Measurements from ENCODE around the gene RASGRP2. TPM values are rescaled to one million over a fixed set of nuclear protein-coding genes. Genes with fewer than 3 reads are reported as not detected.

Gene RASGRP2
- total RNA-seq, 1 experiment from 2014 or later: 4.0 TPM

GRCh38 chr11:64716473-64717267 is 27.3 kb downstream of the RASGRP2 start:
- peaks cover 20% of the 10 kb centered on the region for H3K4me1 ChIP-seq (ENCODE audit: low read length)
- H3K9me3 ChIP-seq (ENCODE audit: low read length): no peaks in the 10 kb centered on the region
- H3K9me2 ChIP-seq (replicated peaks; ENCODE audit: insufficient read depth, low read length): no peaks in the 10 kb centered on the region
- H3K36me3 ChIP-seq (ENCODE audit: insufficient read depth, low read length): no peaks in the 10 kb centered on the region
- H3K9ac ChIP-seq (ENCODE audit: low read length): no peak overlapping the region
- H3K27me3 ChIP-seq (ENCODE audit: low read length): no peaks in the 10 kb centered on the region
- H2AFZ ChIP-seq (ENCODE audit: low read length): no peak overlapping the region
- no peak overlapping the region for H3K27ac ChIP-seq (ENCODE audit: low read length)
- no peaks in the 10 kb centered on the region for H3K79me2 ChIP-seq (ENCODE audit: low read length)
- H3K4me3 ChIP-seq (ENCODE audit: low read length): no peak overlapping the region
- H4K20me1 ChIP-seq (ENCODE audit: insufficient read depth, low read depth, low read length): no peaks in the 10 kb centered on the region
- no peak for DNase-seq
- no peak overlapping the region for H3K4me2 ChIP-seq (ENCODE audit: low read depth, low read length, poor library complexity, severe bottlenecking)

- no peaks in the 10 kb centered on the region for H3K9me2 ChIP-seq (replicated peaks; ENCODE audit: insufficient read depth, low read length)
- H4K20me1 ChIP-seq (ENCODE audit: insufficient read depth, low read depth, low read length): no peaks in the 10 kb centered on the region
- H2AFZ ChIP-seq (ENCODE audit: low read length): no peak overlapping the region
- H3K36me3 ChIP-seq (ENCODE audit: insufficient read depth, low read length): no peaks in the 10 kb centered on the region
- H3K27me3 ChIP-seq (ENCODE audit: low read length): no peaks in the 10 kb centered on the region
- H3K79me2 ChIP-seq (ENCODE audit: low read length): no peaks in the 10 kb centered on the region
- no peak overlapping the region for H3K27ac ChIP-seq (ENCODE audit: low read length)
- DNase-seq: no peak
- no peak overlapping the region for H3K9ac ChIP-seq (ENCODE audit: low read length)
- no peaks in the 10 kb centered on the region for H3K9me3 ChIP-seq (ENCODE audit: low read length)
- H3K4me2 ChIP-seq (ENCODE audit: low read depth, low read length, poor library complexity, severe bottlenecking): no peak overlapping the region
- H3K4me1 ChIP-seq (ENCODE audit: low read length): peaks cover 20% of the 10 kb centered on the region
- H3K4me3 ChIP-seq (ENCODE audit: low read length): no peak overlapping the region
These were observed 28.0 kb downstream of the RASGRP2 start for GRCh38 chr11:64715756-64716472.

- DNase-seq: no peak
- peaks cover 20% of the 10 kb centered on the region for H3K4me1 ChIP-seq (ENCODE audit: low read length)
- H3K4me2 ChIP-seq (ENCODE audit: low read depth, low read length, poor library complexity, severe bottlenecking): no peak overlapping the region
- no peaks in the 10 kb centered on the region for H3K79me2 ChIP-seq (ENCODE audit: low read length)
- H3K27me3 ChIP-seq (ENCODE audit: low read length): no peaks in the 10 kb centered on the region
- H3K9me3 ChIP-seq (ENCODE audit: low read length): no peaks in the 10 kb centered on the region
- no peak overlapping the region for H3K9ac ChIP-seq (ENCODE audit: low read length)
- H3K9me2 ChIP-seq (replicated peaks; ENCODE audit: insufficient read depth, low read length): no peaks in the 10 kb centered on the region
- H3K27ac ChIP-seq (ENCODE audit: low read length): no peak overlapping the region
- no peak overlapping the region for H3K4me3 ChIP-seq (ENCODE audit: low read length)
- no peaks in the 10 kb centered on the region for H4K20me1 ChIP-seq (ENCODE audit: insufficient read depth, low read depth, low read length)
- no peaks in the 10 kb centered on the region for H3K36me3 ChIP-seq (ENCODE audit: insufficient read depth, low read length)
- H2AFZ ChIP-seq (ENCODE audit: low read length): no peak overlapping the region
These were observed 28.8 kb downstream of the RASGRP2 start for GRCh38 chr11:64715110-64715509.

- Histone ChIP-seq H3K4me2 (ENCODE audit: low read depth, low read length, poor library complexity, severe bottlenecking) (peak overlapping the region; percentile 51), H3K4me3 (ENCODE audit: low read length) (no peak overlapping the region)
These were observed 29.3 kb downstream of the RASGRP2 start for GRCh38 chr11:64714666-64715065.

GRCh38 chr11:64713781-64714363 is 30.1 kb downstream of the RASGRP2 start:
- Histone ChIP-seq H3K4me1 (ENCODE audit: low read length) (peaks cover 20% of the 10 kb centered on the region), H3K79me2 (ENCODE audit: low read length) (no peaks in the 10 kb centered on the region), H3K9ac (ENCODE audit: low read length) (no peak overlapping the region), H3K27me3 (ENCODE audit: low read length) (no peaks in the 10 kb centered on the region), H2AFZ (ENCODE audit: low read length) (no peak overlapping the region), H3K4me3 (ENCODE audit: low read length) (no peak overlapping the region), H3K9me2 (replicated peaks; ENCODE audit: insufficient read depth, low read length) (no peaks in the 10 kb centered on the region), H3K36me3 (ENCODE audit: insufficient read depth, low read length) (no peaks in the 10 kb centered on the region), H3K9me3 (ENCODE audit: low read length) (no peaks in the 10 kb centered on the region), H4K20me1 (ENCODE audit: insufficient read depth, low read depth, low read length) (no peaks in the 10 kb centered on the region), H3K27ac (ENCODE audit: low read length) (no peak overlapping the region), H3K4me2 (ENCODE audit: low read depth, low read length, poor library complexity, severe bottlenecking) (no peak overlapping the region)
- no peak for DNase-seq

More at GRCh38 chr11:64714666-64715065, 29.3 kb downstream of the RASGRP2 start:
- H3K27me3 ChIP-seq (ENCODE audit: low read length): no peaks in the 10 kb centered on the region
- no peaks in the 10 kb centered on the region for H4K20me1 ChIP-seq (ENCODE audit: insufficient read depth, low read depth, low read length)
- H3K9ac ChIP-seq (ENCODE audit: low read length): no peak overlapping the region
- no peaks in the 10 kb centered on the region for H3K79me2 ChIP-seq (ENCODE audit: low read length)
- H3K9me2 ChIP-seq (replicated peaks; ENCODE audit: insufficient read depth, low read length): no peaks in the 10 kb centered on the region
- H3K9me3 ChIP-seq (ENCODE audit: low read length): no peaks in the 10 kb centered on the region
- no peaks in the 10 kb centered on the region for H3K36me3 ChIP-seq (ENCODE audit: insufficient read depth, low read length)
- peaks cover 20% of the 10 kb centered on the region for H3K4me1 ChIP-seq (ENCODE audit: low read length)
- peak; percentile 44 for DNase-seq
- no peak overlapping the region for H3K27ac ChIP-seq (ENCODE audit: low read length)
- no peak overlapping the region for H2AFZ ChIP-seq (ENCODE audit: low read length)

GRCh38 chr11:64713016-64713707 is 30.8 kb downstream of the RASGRP2 start:
- Histone ChIP-seq H3K79me2 (ENCODE audit: low read length) (no peaks in the 10 kb centered on the region), H3K27me3 (ENCODE audit: low read length) (no peaks in the 10 kb centered on the region)

GRCh38 chr11:64712430-64713015 is 31.4 kb downstream of the RASGRP2 start:
- Histone ChIP-seq H3K4me1 (ENCODE audit: low read length) (peaks cover 20% of the 10 kb centered on the region), H3K36me3 (ENCODE audit: insufficient read depth, low read length) (no peaks in the 10 kb centered on the region), H2AFZ (ENCODE audit: low read length) (no peak overlapping the region), H3K9me3 (ENCODE audit: low read length) (no peaks in the 10 kb centered on the region), H3K9ac (ENCODE audit: low read length) (no peak overlapping the region), H3K9me2 (replicated peaks; ENCODE audit: insufficient read depth, low read length) (no peaks in the 10 kb centered on the region), H3K4me3 (ENCODE audit: low read length) (no peak overlapping the region), H3K27ac (ENCODE audit: low read length) (no peak overlapping the region), H4K20me1 (ENCODE audit: insufficient read depth, low read depth, low read length) (no peaks in the 10 kb centered on the region), H3K79me2 (ENCODE audit: low read length) (no peaks in the 10 kb centered on the region), H3K4me2 (ENCODE audit: low read depth, low read length, poor library complexity, severe bottlenecking) (no peak overlapping the region), H3K27me3 (ENCODE audit: low read length) (no peaks in the 10 kb centered on the region)
- no peak for DNase-seq

More at GRCh38 chr11:64713016-64713707, 30.8 kb downstream of the RASGRP2 start:
- Histone ChIP-seq H3K4me2 (ENCODE audit: low read depth, low read length, poor library complexity, severe bottlenecking) (no peak overlapping the region), H3K4me3 (ENCODE audit: low read length) (no peak overlapping the region), H3K9me3 (ENCODE audit: low read length) (no peaks in the 10 kb centered on the region), H3K36me3 (ENCODE audit: insufficient read depth, low read length) (no peaks in the 10 kb centered on the region), H3K4me1 (ENCODE audit: low read length) (peaks cover 20% of the 10 kb centered on the region), H3K9me2 (replicated peaks; ENCODE audit: insufficient read depth, low read length) (no peaks in the 10 kb centered on the region), H4K20me1 (ENCODE audit: insufficient read depth, low read depth, low read length) (no peaks in the 10 kb centered on the region), H3K9ac (ENCODE audit: low read length) (no peak overlapping the region), H3K27ac (ENCODE audit: low read length) (no peak overlapping the region), H2AFZ (ENCODE audit: low read length) (no peak overlapping the region)
- DNase-seq: no peak
